PC-9 (cell line): ENCODE data around the gene PALLD. TPM values are rescaled to one million over a fixed set of nuclear protein-coding genes. Genes with fewer than 3 reads are reported as not detected.
"Not testable (repeated sequence)": the region's sequence is repeated elsewhere in the genome, so short reads cannot be mapped to it uniquely, and the experiment has no call there.

Source experiments
- BruUV-seq: library from RNA; stranded (reverse); fragments of 400-500 nt; replicated peaks from 2 replicates; lab custom pipeline; 2021; lab: Mats Ljungman, UMichigan
- CTCF ChIA-PET: fragments of 300-600 bp; sonication (Branson Sonifier 250); formaldehyde crosslinking; loops from one replicate; lab custom pipeline; 2022; ENCODE audit warnings: antibody characterized with exemption; lab: Charles Lee
- POLR2A ChIA-PET: fragments of 300-600 bp; sonication (Branson Sonifier 250); formaldehyde crosslinking; loops from one replicate; lab custom pipeline; 2022; ENCODE audit warnings: antibody characterized with exemption; ENCODE audit not compliant: unreplicated experiment; lab: Charles Lee
- DNase-seq, 2 experiments: peaks; one replicate each; pipeline versions ENCODE4 v3.0.0 to v3.0.0-alpha.2; 2015 to 2022; ENCODE audit warnings: mixed read lengths in 1 of 2
- H2AFZ ChIP-seq: fragments of 200-600 bp; sonication (generic); 2 replicates; pipeline ENCODE4 v1.8.1; 2017; ENCODE audit warnings: antibody characterized with exemption
- H3F3A ChIP-seq: fragments of 200-600 bp; sonication (generic); 2 replicates; pipeline ENCODE4 v1.8.1; 2017; ENCODE audit warnings: antibody characterized with exemption, mild to moderate bottlenecking, low read depth; ENCODE audit not compliant: insufficient read depth
- H3K27ac ChIP-seq: fragments of 200-600 bp; sonication (generic); 2 replicates; pipeline ENCODE4 v1.6.1; 2016; ENCODE audit warnings: mixed run types
- H3K27me3 ChIP-seq: fragments of 200-600 bp; sonication (generic); 2 replicates; pipeline ENCODE4 v1.6.1; 2016; ENCODE audit warnings: low read depth, mixed run types; ENCODE audit not compliant: insufficient read depth
- H3K36me3 ChIP-seq: fragments of 200-600 bp; sonication (generic); 2 replicates; pipeline ENCODE4 v1.6.1; 2016; ENCODE audit warnings: low read depth, mixed run types
- H3K4me1 ChIP-seq: fragments of 200-600 bp; sonication (generic); replicated peaks from 2 replicates; pipeline ENCODE4 v1.6.1; 2016; ENCODE audit warnings: mixed run types; ENCODE audit not compliant: insufficient read depth
- H3K4me2 ChIP-seq: fragments of 200-600 bp; sonication (generic); 2 replicates; pipeline ENCODE4 v1.6.1; 2017; ENCODE audit warnings: mixed run types
- H3K4me3 ChIP-seq: fragments of 200-600 bp; sonication (generic); 2 replicates; pipeline ENCODE4 v1.6.1; 2016; ENCODE audit warnings: mixed run types
- H3K79me2 ChIP-seq: fragments of 200-600 bp; sonication (generic); 2 replicates; pipeline ENCODE4 v1.6.1; 2017; ENCODE audit warnings: low read depth, mixed run types
- H3K9me2 ChIP-seq: fragments of 200-600 bp; sonication (generic); 2 replicates; pipeline ENCODE4 v1.8.1; 2017; ENCODE audit warnings: mild to moderate bottlenecking; ENCODE audit not compliant: insufficient read depth
- H3K9me3 ChIP-seq: fragments of 200-600 bp; sonication (generic); 2 replicates; pipeline ENCODE4 v1.8.1; 2016; ENCODE audit warnings: low read depth; ENCODE audit not compliant: insufficient read depth
- H4K20me1 ChIP-seq: fragments of 200-600 bp; sonication (generic); 2 replicates; pipeline ENCODE4 v1.8.1; 2017; ENCODE audit not compliant: insufficient read depth
- EZH2 ChIP-seq: fragments of 200-600 bp; sonication (generic); IDR thresholded peaks from 2 replicates; pipeline ENCODE4 v1.8.0; 2017; ENCODE audit warnings: antibody characterized with exemption, low read depth
- intact Hi-C: fragments of 100-400 bp; cut with micrococcal nuclease; formaldehyde crosslinking; loops from one replicate; pipeline ENCODE4 v1.10.0; 2022; ENCODE audit not compliant: unreplicated experiment
- total RNA-seq: library from RNA; stranded (reverse); gene quantifications from 2 replicates; pipeline ENCODE4 v1.2.3, GENCODE V29; 2021
- TF ChIP-seq, protein P1 (sequence below): fragments of 200-600 bp; sonication (generic); conservative IDR thresholded peaks from 2 replicates; pipeline ENCODE4 v1.6.1; 2017; ENCODE audit warnings: mixed run types, antibody characterized with exemption, mild to moderate bottlenecking, moderate library complexity

Gene PALLD
- total RNA-seq, 1 experiment from 2014 or later: 156 TPM

- no peaks in the 10 kb centered on the region for H3K9me3 ChIP-seq
- H3K4me2 ChIP-seq: no peak overlapping the region
- ChIA-PET POLR2A (no interaction called here), CTCF (no interaction called here)
- no peaks in the 10 kb centered on the region for H3K36me3 ChIP-seq
- no peak overlapping the region for H3K27ac ChIP-seq
- peaks cover 7% of the 10 kb centered on the region; the same call in 1 of the 2 replicates for H3F3A ChIP-seq
- DNase-seq: no peak
- no peaks in the 10 kb centered on the region for H4K20me1 ChIP-seq
- BruUV-seq: no TSS peak
- no peaks in the 10 kb centered on the region for H3K27me3 ChIP-seq
- H3K79me2 ChIP-seq: no peaks in the 10 kb centered on the region
- H3K4me1 ChIP-seq: peaks cover 22% of the 10 kb centered on the region
- TF ChIP-seq EZH2: no peak
- TF ChIP-seq, protein P1, sequence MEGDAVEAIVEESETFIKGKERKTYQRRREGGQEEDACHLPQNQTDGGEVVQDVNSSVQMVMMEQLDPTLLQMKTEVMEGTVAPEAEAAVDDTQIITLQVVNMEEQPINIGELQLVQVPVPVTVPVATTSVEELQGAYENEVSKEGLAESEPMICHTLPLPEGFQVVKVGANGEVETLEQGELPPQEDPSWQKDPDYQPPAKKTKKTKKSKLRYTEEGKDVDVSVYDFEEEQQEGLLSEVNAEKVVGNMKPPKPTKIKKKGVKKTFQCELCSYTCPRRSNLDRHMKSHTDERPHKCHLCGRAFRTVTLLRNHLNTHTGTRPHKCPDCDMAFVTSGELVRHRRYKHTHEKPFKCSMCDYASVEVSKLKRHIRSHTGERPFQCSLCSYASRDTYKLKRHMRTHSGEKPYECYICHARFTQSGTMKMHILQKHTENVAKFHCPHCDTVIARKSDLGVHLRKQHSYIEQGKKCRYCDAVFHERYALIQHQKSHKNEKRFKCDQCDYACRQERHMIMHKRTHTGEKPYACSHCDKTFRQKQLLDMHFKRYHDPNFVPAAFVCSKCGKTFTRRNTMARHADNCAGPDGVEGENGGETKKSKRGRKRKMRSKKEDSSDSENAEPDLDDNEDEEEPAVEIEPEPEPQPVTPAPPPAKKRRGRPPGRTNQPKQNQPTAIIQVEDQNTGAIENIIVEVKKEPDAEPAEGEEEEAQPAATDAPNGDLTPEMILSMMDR: no peak
- H3K9me2 ChIP-seq: no peaks in the 10 kb centered on the region
- no peak overlapping the region for H3K4me3 ChIP-seq
- intact Hi-C loops: no loop called here
- no peak overlapping the region for H2AFZ ChIP-seq
Measured at GRCh38 chr4:168800926-168801325, 304.1 kb downstream of the PALLD start.

DNA sequence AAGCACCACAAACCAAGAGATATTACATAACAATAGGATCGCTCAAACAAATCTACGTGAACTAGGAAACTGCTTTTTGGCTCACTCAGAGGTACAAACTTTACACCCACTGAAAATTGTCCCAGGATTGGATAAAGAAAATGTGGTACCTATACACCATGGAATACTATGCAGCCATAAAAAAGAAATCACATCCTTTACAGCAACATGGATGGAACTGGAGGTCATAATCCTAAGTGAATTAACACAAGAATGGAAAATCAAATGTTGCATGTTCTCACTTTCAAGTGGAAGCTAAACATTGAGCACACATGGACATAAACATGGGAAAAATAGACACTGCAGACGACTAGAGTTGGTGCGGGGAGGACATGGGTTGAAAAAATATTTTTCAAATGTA is 305.4 kb downstream of the PALLD start:
- no peaks in the 10 kb centered on the region for H4K20me1 ChIP-seq
- DNase-seq: no peak
- no peaks in the 10 kb centered on the region for H3K36me3 ChIP-seq
- H3K4me2 ChIP-seq: no peak overlapping the region
- intact Hi-C loops: no loop called here
- H3K27ac ChIP-seq: no peak overlapping the region
- no peak overlapping the region for H2AFZ ChIP-seq
- no peaks in the 10 kb centered on the region for H3K9me2 ChIP-seq
- 0 out of 2 replicates have a peak, but pooled peaks cover under 1% of the 10 kb centered on the region for H3F3A ChIP-seq
- BruUV-seq: no TSS peak
- no peaks in the 10 kb centered on the region for H3K9me3 ChIP-seq
- POLR2A ChIA-PET: no interaction called here
- no peak for TF ChIP-seq EZH2
- TF ChIP-seq, protein P1: no peak
- CTCF ChIA-PET: no interaction called here
- H3K79me2 ChIP-seq: no peaks in the 10 kb centered on the region
- no peak overlapping the region for H3K4me3 ChIP-seq
- H3K4me1 ChIP-seq: peaks cover 9% of the 10 kb centered on the region
- no peaks in the 10 kb centered on the region for H3K27me3 ChIP-seq

- H3K79me2 ChIP-seq, H3F3A ChIP-seq, H2AFZ ChIP-seq, CTCF ChIA-PET, H3K4me1 ChIP-seq, H3K9me3 ChIP-seq, intact Hi-C loops, H3K4me2 ChIP-seq, H3K36me3 ChIP-seq, H3K9me2 ChIP-seq, H3K27me3 ChIP-seq, H4K20me1 ChIP-seq, H3K4me3 ChIP-seq, H3K27ac ChIP-seq, DNase-seq, BruUV-seq: not testable (repeated sequence)
- POLR2A ChIA-PET: interaction anchor here (0.6 kb wide), 1 partner anchor 17 kb away, joined by 3 read pairs; no protein-coding TSS in a partner anchor
Measured at GRCh38 chr4:168803052-168803451, 306.2 kb downstream of the PALLD start.

- H3K79me2 ChIP-seq: no peaks in the 10 kb centered on the region
- H4K20me1 ChIP-seq: no peaks in the 10 kb centered on the region
- no peak for DNase-seq
- no peaks in the 10 kb centered on the region for H3K27me3 ChIP-seq
- POLR2A ChIA-PET: interaction anchor here (0.6 kb wide), 1 partner anchor 29 kb away, joined by 4 read pairs; no protein-coding TSS in a partner anchor
- H3K27ac ChIP-seq: no peak overlapping the region
- BruUV-seq: no TSS peak
- intact Hi-C loops: no loop called here
- H3K9me2 ChIP-seq: no peaks in the 10 kb centered on the region
- no peaks in the 10 kb centered on the region for H3K9me3 ChIP-seq
- no peak overlapping the region for H3K4me2 ChIP-seq
- TF ChIP-seq, protein P1: no peak
- no peak for TF ChIP-seq EZH2
- H3F3A ChIP-seq: no peaks in the 10 kb centered on the region
- H3K4me1 ChIP-seq: no peaks in the 10 kb centered on the region
- no peak overlapping the region for H3K4me3 ChIP-seq
- H3K36me3 ChIP-seq: no peaks in the 10 kb centered on the region
- CTCF ChIA-PET: interaction anchor here (0.5 to 0.6 kb wide), 2 partner anchors 118 to 463 kb away, joined by 6 to 9 read pairs; no protein-coding TSS in a partner anchor
- no peak overlapping the region for H2AFZ ChIP-seq
Measured at GRCh38 chr4:168803732-168804131, 306.9 kb downstream of the PALLD start.
